22Rv1 (cell line): ENCODE data around the gene MAVS.

Experiments
- H3K27ac ChIP-seq: fragments of 450-650 bp; 2 replicates; pipeline ENCODE4 v1.5.1; 2017
- ZFX ChIP-seq: fragments of 450-650 bp; IDR thresholded peaks from 2 replicates; pipeline ENCODE4 v1.6.1; 2017; ENCODE audit warnings: antibody characterized with exemption, borderline replicate concordance
- TF ChIP-seq, protein P1 (sequence below): fragments of 450-650 bp; IDR thresholded peaks from 2 replicates; pipeline ENCODE4 v1.5.1; 2017; ENCODE audit warnings: mild to moderate bottlenecking

The MAVS gene

DNA sequence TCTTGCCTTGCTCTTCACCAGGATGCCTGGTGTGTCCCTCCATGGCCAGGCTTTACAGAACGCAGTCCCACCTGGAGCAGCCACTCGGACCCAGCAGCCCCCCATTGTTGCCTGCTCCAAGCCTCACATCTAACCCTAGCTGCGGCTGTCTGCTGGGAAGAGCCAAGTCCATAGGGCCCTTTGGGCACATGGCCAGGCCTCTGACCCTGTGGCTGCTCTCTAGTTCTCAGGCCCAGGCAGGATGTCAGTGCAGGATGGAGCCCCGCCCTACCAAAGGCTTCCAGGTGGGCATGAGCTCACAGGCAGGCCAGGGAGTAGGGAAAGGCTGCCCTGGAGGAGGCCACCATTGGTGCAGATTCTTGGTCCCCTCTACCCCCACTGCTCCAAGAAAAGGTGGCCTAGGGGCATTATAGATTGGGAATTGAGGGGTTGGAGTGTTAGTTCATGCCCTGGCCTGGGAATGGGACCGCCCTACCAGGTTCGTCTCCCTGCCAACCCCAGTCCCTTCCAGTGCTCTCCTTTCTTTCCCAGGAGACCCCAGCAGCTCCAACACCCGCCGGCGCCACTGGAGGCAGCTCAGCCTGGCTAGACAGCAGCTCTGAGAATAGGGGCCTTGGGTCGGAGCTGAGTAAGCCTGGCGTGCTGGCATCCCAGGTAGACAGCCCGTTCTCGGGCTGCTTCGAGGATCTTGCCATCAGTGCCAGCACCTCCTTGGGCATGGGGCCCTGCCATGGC, 18.7 kb downstream of the MAVS start:
- no peak overlapping the region for H3K27ac ChIP-seq
- TF ChIP-seq ZFX = no peak
- TF ChIP-seq, protein P1, sequence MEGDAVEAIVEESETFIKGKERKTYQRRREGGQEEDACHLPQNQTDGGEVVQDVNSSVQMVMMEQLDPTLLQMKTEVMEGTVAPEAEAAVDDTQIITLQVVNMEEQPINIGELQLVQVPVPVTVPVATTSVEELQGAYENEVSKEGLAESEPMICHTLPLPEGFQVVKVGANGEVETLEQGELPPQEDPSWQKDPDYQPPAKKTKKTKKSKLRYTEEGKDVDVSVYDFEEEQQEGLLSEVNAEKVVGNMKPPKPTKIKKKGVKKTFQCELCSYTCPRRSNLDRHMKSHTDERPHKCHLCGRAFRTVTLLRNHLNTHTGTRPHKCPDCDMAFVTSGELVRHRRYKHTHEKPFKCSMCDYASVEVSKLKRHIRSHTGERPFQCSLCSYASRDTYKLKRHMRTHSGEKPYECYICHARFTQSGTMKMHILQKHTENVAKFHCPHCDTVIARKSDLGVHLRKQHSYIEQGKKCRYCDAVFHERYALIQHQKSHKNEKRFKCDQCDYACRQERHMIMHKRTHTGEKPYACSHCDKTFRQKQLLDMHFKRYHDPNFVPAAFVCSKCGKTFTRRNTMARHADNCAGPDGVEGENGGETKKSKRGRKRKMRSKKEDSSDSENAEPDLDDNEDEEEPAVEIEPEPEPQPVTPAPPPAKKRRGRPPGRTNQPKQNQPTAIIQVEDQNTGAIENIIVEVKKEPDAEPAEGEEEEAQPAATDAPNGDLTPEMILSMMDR = no peak

DNA sequence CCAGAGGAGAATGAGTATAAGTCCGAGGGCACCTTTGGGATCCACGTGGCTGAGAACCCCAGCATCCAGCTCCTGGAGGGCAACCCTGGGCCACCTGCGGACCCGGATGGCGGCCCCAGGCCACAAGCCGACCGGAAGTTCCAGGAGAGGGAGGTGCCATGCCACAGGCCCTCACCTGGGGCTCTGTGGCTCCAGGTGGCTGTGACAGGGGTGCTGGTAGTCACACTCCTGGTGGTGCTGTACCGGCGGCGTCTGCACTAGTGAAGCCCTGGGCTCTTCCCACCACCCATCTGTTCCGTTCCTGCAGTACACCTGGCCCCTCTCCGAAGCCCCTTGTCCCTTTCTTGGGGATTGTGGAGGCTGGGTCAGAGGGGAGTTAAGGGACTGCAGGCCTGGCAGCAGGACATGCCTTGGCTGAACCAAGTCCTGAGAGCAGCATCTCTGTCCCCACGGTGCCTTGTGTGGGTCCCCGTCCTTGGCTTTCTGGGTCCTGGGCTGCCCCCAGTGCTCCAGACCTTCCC, 19.3 kb downstream of the MAVS start:
- TF ChIP-seq, protein P1 = no peak
- no peak for TF ChIP-seq ZFX
- H3K27ac ChIP-seq = no peak overlapping the region

DNA sequence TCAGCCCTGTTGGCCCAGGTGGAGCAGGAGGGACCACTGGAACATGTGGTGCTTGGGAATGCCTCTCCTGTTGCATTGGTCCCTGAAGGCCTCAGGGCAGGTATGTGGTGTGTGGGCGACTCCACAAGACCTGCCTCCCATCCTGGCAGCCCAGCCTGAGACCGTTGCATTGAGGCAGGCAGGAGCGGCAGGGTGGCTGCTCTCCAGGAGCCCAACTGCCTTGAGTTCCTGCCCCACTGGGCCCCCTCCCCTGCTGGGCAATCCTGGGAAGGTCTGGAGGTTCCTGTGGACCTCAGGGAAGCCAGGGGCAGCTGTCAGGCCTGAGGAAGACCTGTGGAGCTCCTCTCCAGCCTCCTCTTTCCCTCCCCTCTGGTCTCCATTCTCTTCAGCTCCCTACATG, 19.8 kb downstream of the MAVS start:
- no peak for TF ChIP-seq ZFX
- TF ChIP-seq, protein P1 = no peak
- no peak overlapping the region for H3K27ac ChIP-seq

GRCh38 chr20:3867802-3868201, 21.2 kb downstream of the MAVS start:
- TF ChIP-seq, protein P1 = no peak
- TF ChIP-seq ZFX = no peak
- no peak overlapping the region for H3K27ac ChIP-seq

GRCh38 chr20:3869839-3870634, 23.4 kb downstream of the MAVS start:
- no peak overlapping the region for H3K27ac ChIP-seq

GRCh38 chr20:3871550-3872265, 25.1 kb downstream of the MAVS start:
- TF ChIP-seq, protein P1 = no peak
- TF ChIP-seq ZFX = no peak
- H3K27ac ChIP-seq = no peak overlapping the region

More at GRCh38 chr20:3869839-3870634, 23.4 kb downstream of the MAVS start:
- TF ChIP-seq ZFX = no peak
- TF ChIP-seq, protein P1 = no peak

DNA sequence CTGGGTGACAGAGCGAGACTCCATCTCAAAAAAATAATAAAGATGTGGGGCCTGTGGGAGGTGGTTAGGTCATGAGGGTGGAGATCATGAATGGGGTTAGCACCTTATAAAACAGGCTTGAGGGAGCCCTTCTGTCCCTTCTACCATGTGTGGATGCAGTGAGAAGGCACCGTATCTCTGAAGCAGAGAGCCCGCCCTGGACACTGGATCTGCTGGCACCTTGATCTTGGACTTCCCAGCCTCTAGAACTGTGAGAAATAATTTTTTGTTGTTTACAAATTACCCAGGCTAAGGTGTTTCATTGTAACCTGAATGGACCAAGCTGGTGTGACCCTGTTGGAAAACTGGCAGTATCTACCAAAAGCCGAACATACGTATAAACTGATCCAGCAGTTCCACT, 26.9 kb downstream of the MAVS start:
- no peak overlapping the region for H3K27ac ChIP-seq
- TF ChIP-seq ZFX = no peak
- TF ChIP-seq, protein P1 = no peak
